Adrenal gland (tissue), 12 donors: Measurements from ENCODE around the gene NLRC5. TPM values are rescaled to one million over a fixed set of nuclear protein-coding genes. Genes with fewer than 3 reads are reported as not detected.
"Not testable (repeated sequence)": the region's sequence is repeated elsewhere in the genome, so short reads cannot be mapped to it uniquely, and the experiment has no call there.

Experiments
- DNase-seq, 7 donors: peaks; one replicate each; pipeline ENCODE4 v3.0.0-alpha.2; 2019 to 2020
- H3K27ac ChIP-seq, 5 donors: fragments of 200-600 bp; sonication (generic) in 4 of 5; 1 replicate in 3 of 5; 2 replicates in 2 of 5; pipeline versions ENCODE4 v1.5.1 to v1.8.0; 2016 to 2020; ENCODE audit warnings: mild to moderate bottlenecking in 1 of 5
- H3K27me3 ChIP-seq: fragments of 200-600 bp; 2 replicates; pipeline ENCODE4 v1.8.0; 2021
- H3K36me3 ChIP-seq, 2 donors: fragments of 200-600 bp; replicated peaks in 1 of 2; 1 replicate in 1 of 2; 2 replicates in 1 of 2; pipeline versions ENCODE4 v1.5.1 to v1.8.0; 2018 to 2022
- H3K4me1 ChIP-seq, 2 donors: fragments of 200-600 bp; replicated peaks in 1 of 2; 1 replicate in 1 of 2; 2 replicates in 1 of 2; pipeline versions ENCODE4 v1.5.1 to v1.8.0; 2018 to 2021
- H3K4me3 ChIP-seq, 4 donors: fragments of 200-600 bp; sonication (generic) in 3 of 4; one replicate each; pipeline ENCODE4 v1.5.1; 2016 to 2018
- H3K9me3 ChIP-seq, 3 donors: fragments of 200-600 bp; sonication (generic) in 1 of 3; replicated peaks in 1 of 3; 1 replicate in 2 of 3; 2 replicates in 1 of 3; pipeline versions ENCODE4 v1.5.1 to v1.8.0; 2016 to 2021
- CTCF ChIP-seq, 6 experiments: fragments of 450-650 bp in 4 of 6; fragments of 200-600 bp in 2 of 6; sonication (generic) in 1 of 6; IDR thresholded peaks; 1 replicate in 5 of 6; 2 replicates in 1 of 6; pipeline versions ENCODE4 v1.5.1 to v1.8.0; 2016 to 2021; ENCODE audit warnings: antibody characterized with exemption in 6 of 6, mild to moderate bottlenecking in 2 of 6, moderate library complexity in 1 of 6
- POLR2A ChIP-seq, 2 donors: fragments of 450-650 bp; IDR thresholded peaks; one replicate each; pipeline ENCODE4 v1.6.1; 2017; ENCODE audit warnings: antibody characterized with exemption in 2 of 2, mild to moderate bottlenecking in 2 of 2, moderate library complexity in 1 of 2
- WGBS, 4 donors: extraction: QIAGEN DNeasy Blood & Tissue Kit in 2 of 4; methylation state at CpG; one replicate each; pipeline versions ENCODE4 v1.1.5 to v1.1.7; 2013 to 2017; 5-methylcytosine and 5-hydroxymethylcytosine counted together
- intact Hi-C, 2 donors: fragments of 100-400 bp; cut with DNase I; formaldehyde crosslinking; loops; one replicate each; pipeline versions ENCODE4 v1.14.1 to v1.15.0; 2022 to 2023
- polyA plus RNA-seq, 3 donors: library from polyadenylated mRNA; stranded (reverse); fragments of 200-250 nt in 2 of 3; fragments of 350-450 nt in 1 of 3; fragmentation: Illumina TruSeq in 1 of 3; extraction: RNeasy Lipid Tissue Mini Kit (QIAGEN cat#74804) in 1 of 3; gene quantifications; one replicate each; pipeline ENCODE4 v1.2.3, GENCODE V29; 2013 to 2014
- total RNA-seq, 9 donors: library from RNA; depleted of rRNA in 4 of 9; stranded (reverse); fragments of >200 nt in 4 of 9; fragments of 120-200 nt in 1 of 9; fragmentation: NEBNext Ultra II Directional in 1 of 9; extraction: Animal tissue kit (Norgen Biotek cat#: 25700) in 1 of 9; gene quantifications; one replicate each; pipeline versions ENCODE4 v1.1.0 to v1.2.4, GENCODE V29; 2013 to 2023
- donor health status: healthy with polysubstance abuse.
- donor health status: Bipolar disorder and iron deficiency.
- donor health status: DM: yes; HTN: yes; CAD: no.
- donor health status: DM: no; HTN: no; CAD: no.
- donor health status: DM: no; HTN: no; CAD: no.
- donor health status: DM: yes; HTN: yes; CAD: no.

Gene NLRC5
- total and polyA plus RNA-seq, 12 donors = 6.0 to 89.0 (median 26.6) TPM

GRCh38 chr16:57070424-57070823 is 81.1 kb downstream of the NLRC5 start:
- Histone ChIP-seq H3K4me3 (no peak overlapping the region), H3K27ac (no peak overlapping the region), H3K36me3 (no peaks in the 10 kb centered on the region), H3K27me3 (no peaks in the 10 kb centered on the region), H3K9me3 (no peaks in the 10 kb centered on the region), H3K4me1 (no peaks in the 10 kb centered on the region)
- no peak for DNase-seq
- TF ChIP-seq POLR2A (IDR thresholded peaks at IDR 0.05) (no peak), CTCF (IDR thresholded peaks at IDR 0.05) (no peak)
- intact Hi-C loops = no loop called here
- WGBS, 4 donors = 95 to 100% (median 98%) methylated on average over 2 of the region's 2 CpGs

GRCh38 chr16:57071081-57071732 is 81.8 kb downstream of the NLRC5 start:
- DNase-seq, intact Hi-C loops, H3K27ac ChIP-seq, H3K4me3 ChIP-seq, H3K27me3 ChIP-seq, H3K36me3 ChIP-seq, H3K9me3 ChIP-seq, H3K4me1 ChIP-seq: not testable (repeated sequence)
- WGBS, 4 donors = 79 to 96% (median 85%) methylated on average over 4 of the region's 4 CpGs

GRCh38 chr16:57071831-57072582 is 82.7 kb downstream of the NLRC5 start:
- intact Hi-C loops = no loop called here

GRCh38 chr16:57072616-57073275 is 83.4 kb downstream of the NLRC5 start:
- no peaks in the 10 kb centered on the region for H3K9me3 ChIP-seq
- WGBS, 4 donors = 70 to 88% (median 82%) methylated on average over 8 of the region's 8 CpGs
- no peak overlapping the region for H3K4me3 ChIP-seq
- no peak overlapping the region for H3K27ac ChIP-seq
- H3K27me3 ChIP-seq = no peaks in the 10 kb centered on the region
- TF ChIP-seq POLR2A (IDR thresholded peaks at IDR 0.05) = no peak
- no peak for TF ChIP-seq CTCF (IDR thresholded peaks at IDR 0.05)
- no peaks in the 10 kb centered on the region for H3K36me3 ChIP-seq
- intact Hi-C loops = no loop called here
- DNase-seq = no peak
- no peaks in the 10 kb centered on the region for H3K4me1 ChIP-seq

More at GRCh38 chr16:57071831-57072582, 82.7 kb downstream of the NLRC5 start:
- WGBS, 4 donors = 91 to 94% (median 91%) methylated on average over 3 of the region's 3 CpGs
- TF ChIP-seq CTCF (IDR thresholded peaks at IDR 0.05) (no peak), POLR2A (IDR thresholded peaks at IDR 0.05) (no peak)
- no peak for DNase-seq
- Histone ChIP-seq H3K4me3 (no peak overlapping the region), H3K27me3 (no peaks in the 10 kb centered on the region), H3K27ac (no peak overlapping the region), H3K36me3 (no peaks in the 10 kb centered on the region), H3K9me3 (no peaks in the 10 kb centered on the region), H3K4me1 (no peaks in the 10 kb centered on the region)
